ENCODE data around the gene RNF25. TPM values are rescaled to one million over a fixed set of nuclear protein-coding genes. Genes with fewer than 3 reads are reported as not detected.
A peak's percentile ranks its signal among the peaks of the same experiment; 100 is the strongest.

The RNF25 gene
- total RNA-seq, 1 donor from 2014 or later = 21.5 TPM

- Histone ChIP-seq H3K4me3 (peak overlapping the region; percentile 94), H3K4me1 (peaks cover 15% of the 10 kb centered on the region), H3K9me3 (no peaks in the 10 kb centered on the region), H3K27ac (peak overlapping the region; percentile 76), H3K27me3 (ENCODE audit: low read depth) (no peaks in the 10 kb centered on the region), H3K36me3 (peaks cover 33% of the 10 kb centered on the region)
- intact Hi-C loops (cut with DNase I) = no loop called here
- no peak for DNase-seq
- no peak for TF ChIP-seq CTCF (IDR thresholded peaks at IDR 0.05)
- ATAC-seq = no peak
Measured at GRCh38 chr2:218671097-218671653, 627 bp downstream of the RNF25 start.

GRCh38 chr2:218664653-218665052, 7.1 kb downstream of the RNF25 start:
- H3K9me3 ChIP-seq = no peaks in the 10 kb centered on the region
- peaks cover 11% of the 10 kb centered on the region for H3K4me1 ChIP-seq
- H3K4me3 ChIP-seq = no peak overlapping the region
- DNase-seq = no peak
- H3K27ac ChIP-seq = no peak overlapping the region
- peaks cover 77% of the 10 kb centered on the region for H3K36me3 ChIP-seq
- no peak for ATAC-seq
- TF ChIP-seq CTCF (IDR thresholded peaks at IDR 0.05) = no peak
- intact Hi-C loops (cut with DNase I) = no loop called here
- H3K27me3 ChIP-seq (ENCODE audit: low read depth) = no peaks in the 10 kb centered on the region

- DNase-seq = no peak
- no peaks in the 10 kb centered on the region for H3K9me3 ChIP-seq
- H3K27me3 ChIP-seq (ENCODE audit: low read depth) = no peaks in the 10 kb centered on the region
- no peak for TF ChIP-seq CTCF (IDR thresholded peaks at IDR 0.05)
- no peak for ATAC-seq
- peaks cover 11% of the 10 kb centered on the region for H3K4me1 ChIP-seq
- peaks cover 75% of the 10 kb centered on the region for H3K36me3 ChIP-seq
- intact Hi-C loops (cut with DNase I) = no loop called here
- H3K27ac ChIP-seq = no peak overlapping the region
- H3K4me3 ChIP-seq = no peak overlapping the region
Measured at GRCh38 chr2:218663901-218664300, 7.9 kb downstream of the RNF25 start.

- H3K9me3 ChIP-seq = no peaks in the 10 kb centered on the region
- H3K27me3 ChIP-seq (ENCODE audit: low read depth) = no peaks in the 10 kb centered on the region
- no peak overlapping the region for H3K27ac ChIP-seq
- H3K4me1 ChIP-seq = peaks cover 21% of the 10 kb centered on the region
- TF ChIP-seq CTCF (IDR thresholded peaks at IDR 0.05) = no peak
- H3K36me3 ChIP-seq = peaks cover 65% of the 10 kb centered on the region
- no peak overlapping the region for H3K4me3 ChIP-seq
- intact Hi-C loops (cut with DNase I) = no loop called here
- ATAC-seq (no peak), DNase-seq (no peak)
Measured at GRCh38 chr2:218662827-218663226, 9.0 kb downstream of the RNF25 start.

- H3K27ac ChIP-seq = no peak overlapping the region
Measured at GRCh38 chr2:218662377-218662776, 9.4 kb downstream of the RNF25 start.

More at GRCh38 chr2:218662377-218662776, 9.4 kb downstream of the RNF25 start:
- Histone ChIP-seq H3K9me3 (no peaks in the 10 kb centered on the region), H3K4me1 (peaks cover 21% of the 10 kb centered on the region), H3K36me3 (peaks cover 60% of the 10 kb centered on the region), H3K4me3 (no peak overlapping the region), H3K27me3 (ENCODE audit: low read depth) (no peaks in the 10 kb centered on the region)
- ATAC-seq = no peak
- no peak for TF ChIP-seq CTCF (IDR thresholded peaks at IDR 0.05)
- intact Hi-C loops (cut with DNase I) = no loop called here
- no peak for DNase-seq

All from lower lobe of right lung (tissue), 2 donors.